Erythroblast (primary cell): Measurements from ENCODE around the gene STX11.

Experiments
- GATA1 ChIP-seq: IDR thresholded peaks from 2 replicates; pipeline ENCODE4 v1.6.1; 2011; ENCODE audit warnings: low read depth, mild to moderate bottlenecking, control low read depth, low read length, moderate library complexity
- POLR2A ChIP-seq: IDR thresholded peaks from 2 replicates; pipeline ENCODE4 v1.6.1; 2011; ENCODE audit warnings: mild to moderate bottlenecking, low read length

- TF ChIP-seq POLR2A (no peak), GATA1 (no peak)
Observed at GRCh38 chr6:144144996-144145395, 5.3 kb upstream of the STX11 start.
